ENCODE results near the gene EIF4G2.

Gene EIF4G2

DNA sequence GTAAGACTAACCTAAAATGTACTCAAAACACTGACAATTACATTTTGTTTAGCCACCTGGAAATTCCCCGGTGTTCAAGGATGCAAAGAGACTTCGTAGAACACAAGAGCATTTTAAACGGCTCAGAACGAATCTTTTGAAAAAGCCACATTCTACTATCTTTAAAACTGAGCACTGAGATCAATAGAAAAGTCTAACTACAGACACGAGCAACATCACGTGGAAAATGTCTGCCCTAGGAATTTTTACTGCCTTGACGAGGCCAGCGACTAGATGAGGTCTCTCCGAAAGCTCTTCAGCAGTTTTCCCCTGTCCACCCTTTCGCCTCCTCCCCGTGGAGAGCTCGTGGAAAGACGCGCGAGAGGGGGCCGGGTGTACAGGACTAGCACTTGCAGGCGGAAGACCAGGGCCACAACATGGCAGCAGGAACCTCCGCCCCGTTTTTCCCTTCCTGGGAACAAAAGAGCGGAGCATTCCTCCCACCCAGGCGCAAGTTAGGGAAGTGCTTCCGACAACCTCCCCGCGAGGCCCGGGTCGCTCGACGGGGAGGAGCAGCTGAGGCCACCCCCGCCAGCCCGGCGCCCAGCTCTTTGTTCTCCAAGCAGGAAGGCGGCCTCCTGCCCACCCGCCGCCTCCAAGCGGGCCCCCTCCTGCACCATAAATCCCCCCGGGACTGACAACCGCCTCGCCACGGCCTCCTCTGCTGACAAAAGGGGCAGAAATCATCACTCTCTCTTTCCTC is 1.1 kb downstream of the EIF4G2 start:
- peak; percentile 51 for DNase-seq

DNA sequence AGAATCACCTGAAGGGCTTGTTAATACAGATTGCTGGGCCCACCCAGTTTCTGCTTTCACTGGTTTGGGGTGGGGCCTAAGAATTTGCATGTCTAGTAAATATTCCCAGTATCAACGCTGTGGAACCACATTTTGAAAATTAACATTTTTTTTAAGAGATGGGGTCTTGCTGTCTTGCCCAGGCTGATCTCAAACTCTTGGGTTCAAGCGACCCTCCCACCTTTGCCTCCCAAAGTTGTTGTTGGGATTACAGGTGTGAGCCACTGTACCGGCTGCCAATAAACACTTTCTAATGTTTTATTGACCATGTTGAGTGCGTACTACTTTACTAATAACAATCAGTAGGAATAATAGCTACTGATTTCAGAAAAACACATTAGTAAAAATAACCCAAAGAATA is 2.5 kb downstream of the EIF4G2 start:
- no peak for DNase-seq

DNA sequence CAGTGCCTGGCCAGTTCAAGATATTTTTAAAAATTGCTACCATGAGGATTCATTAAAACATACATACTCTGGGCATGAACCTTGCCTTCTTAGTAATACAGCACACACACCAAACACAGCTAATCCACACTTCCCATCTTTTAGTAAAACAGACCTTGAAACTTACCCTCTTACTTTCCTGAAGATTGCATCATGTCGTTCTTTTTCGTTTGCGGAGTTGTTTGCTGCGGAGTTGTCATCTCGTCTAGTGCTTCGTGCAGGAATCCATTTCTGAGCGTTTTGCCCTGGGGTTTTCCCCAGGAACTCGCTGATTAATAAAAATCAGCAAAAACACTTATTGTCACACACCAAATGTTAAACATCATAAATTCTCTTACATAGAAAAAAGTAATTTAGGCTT is 3.0 kb downstream of the EIF4G2 start:
- no peak for DNase-seq

DNA sequence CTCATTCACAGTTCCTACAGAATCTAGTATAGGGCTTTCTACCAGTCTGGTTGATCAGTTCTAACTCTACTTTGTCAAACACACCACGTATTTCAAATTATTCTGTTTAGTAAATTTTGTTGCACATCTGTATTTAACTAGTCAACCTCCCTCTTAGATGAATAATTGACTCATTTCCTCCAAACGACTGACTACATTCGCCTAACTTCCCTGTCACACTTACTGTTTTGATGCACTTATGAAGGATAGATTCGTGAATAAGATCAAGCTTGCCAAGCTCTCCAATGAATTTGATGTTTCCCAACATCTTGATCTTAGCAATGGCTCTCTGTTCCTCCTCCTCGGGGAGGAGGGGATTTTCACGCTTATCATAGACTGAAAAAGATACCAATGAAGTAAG is 5.0 kb downstream of the EIF4G2 start:
- no peak for DNase-seq

DNA sequence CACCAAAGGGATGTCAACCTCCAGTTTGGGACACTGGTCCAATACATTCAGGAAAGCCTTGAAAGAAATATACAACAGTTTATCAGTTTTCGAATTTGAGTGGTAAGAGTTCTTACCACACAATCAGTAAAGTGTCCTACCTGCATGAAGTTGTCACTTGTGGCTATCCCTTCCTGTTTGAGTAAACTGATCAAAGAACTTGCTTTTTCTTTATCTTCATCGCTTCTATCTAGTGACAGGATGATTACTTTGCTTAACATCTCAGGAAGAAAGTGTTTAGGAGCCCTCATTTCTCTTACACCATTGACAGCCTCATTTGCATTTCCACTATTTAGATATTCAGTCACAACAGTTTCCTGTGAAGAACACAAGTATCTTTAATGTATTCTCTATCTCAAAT is 8.4 kb downstream of the EIF4G2 start:
- no peak for DNase-seq

DNA sequence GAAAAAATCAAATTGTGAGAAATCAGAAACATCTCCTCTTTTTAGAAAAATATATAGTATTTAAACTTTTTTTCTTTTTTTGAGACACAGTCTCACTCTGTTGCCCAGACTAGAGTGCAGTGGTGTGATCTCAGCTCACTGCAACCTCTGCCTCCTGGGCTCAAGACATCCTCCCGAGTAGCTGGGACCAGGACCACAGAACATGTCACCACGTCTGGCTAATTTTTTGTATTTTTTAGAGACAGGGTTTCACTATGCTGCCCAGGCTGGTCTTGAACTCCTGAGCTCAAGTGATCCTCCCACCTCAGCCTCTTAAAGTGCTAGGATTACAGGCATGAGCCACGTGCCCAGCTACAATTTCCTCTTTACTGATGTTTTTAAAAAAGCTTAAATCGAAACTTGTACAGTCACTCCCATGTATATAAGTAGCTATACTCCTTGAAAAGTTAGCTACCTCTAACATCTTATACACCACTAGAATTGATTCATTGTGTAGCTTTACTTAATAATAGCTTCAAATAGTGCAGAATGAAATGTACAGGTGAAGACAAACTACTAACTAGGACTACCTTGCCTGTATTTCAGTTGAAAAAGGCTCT is 10.3 kb downstream of the EIF4G2 start:
- no peak for DNase-seq

DNA sequence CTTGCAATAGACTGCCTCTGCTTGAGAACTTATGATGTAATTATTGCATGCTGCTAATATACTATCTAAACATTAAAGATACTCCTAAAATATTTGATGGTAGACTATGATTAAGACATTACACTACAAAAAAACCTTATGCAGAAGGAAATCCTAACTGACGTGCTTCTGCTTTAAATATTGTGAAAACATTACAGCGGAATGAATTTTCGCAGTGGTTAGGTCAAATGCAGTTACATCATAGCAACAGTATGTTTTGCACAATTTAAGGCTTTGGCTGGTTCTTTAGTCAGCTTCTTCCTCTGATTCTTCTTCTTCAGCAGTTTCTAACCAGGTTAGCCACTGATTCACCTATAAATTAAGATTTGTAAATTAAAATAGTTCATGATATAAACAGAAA is 11.2 kb downstream of the EIF4G2 start:
- DNase-seq, result peak; percentile 13

DNA sequence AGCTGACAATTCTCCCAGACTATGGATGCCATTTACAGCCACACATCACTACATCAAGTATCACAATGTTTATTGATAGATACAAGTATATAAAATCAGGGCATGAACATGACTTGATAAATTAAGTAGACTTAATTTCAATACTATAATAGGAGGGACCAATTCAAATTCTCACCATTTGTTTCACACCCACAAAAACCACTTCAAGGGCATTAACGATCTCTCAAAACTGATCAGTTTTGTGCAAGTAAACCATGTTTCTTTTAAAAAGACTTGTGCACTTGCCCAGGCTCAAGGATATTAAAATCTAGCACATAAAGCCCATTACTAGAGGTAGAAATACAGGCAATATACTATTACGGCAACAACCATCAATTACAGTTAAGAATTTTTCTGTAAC is 11.7 kb downstream of the EIF4G2 start:
- DNase-seq, result no peak

DNA sequence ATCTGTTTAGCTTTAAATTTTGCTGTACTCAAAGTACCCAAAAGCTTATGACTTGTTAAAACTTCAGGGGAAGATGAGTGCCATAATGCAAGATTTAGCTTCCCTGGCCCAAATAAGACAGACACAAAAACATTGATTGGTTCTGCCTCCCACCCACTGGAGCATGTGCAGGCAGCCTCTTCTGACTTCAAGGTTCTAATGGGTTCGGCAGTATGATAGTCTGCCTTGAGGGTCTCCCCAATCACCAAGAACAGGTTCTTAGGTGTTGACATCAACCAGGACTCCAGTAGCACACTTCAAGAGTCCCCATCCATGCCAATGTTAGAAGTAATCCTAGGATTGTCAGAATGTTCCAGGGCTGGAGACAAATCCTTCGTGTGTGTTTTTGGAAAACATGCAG is 12.5 kb downstream of the EIF4G2 start:
- DNase-seq, result no peak

DNA sequence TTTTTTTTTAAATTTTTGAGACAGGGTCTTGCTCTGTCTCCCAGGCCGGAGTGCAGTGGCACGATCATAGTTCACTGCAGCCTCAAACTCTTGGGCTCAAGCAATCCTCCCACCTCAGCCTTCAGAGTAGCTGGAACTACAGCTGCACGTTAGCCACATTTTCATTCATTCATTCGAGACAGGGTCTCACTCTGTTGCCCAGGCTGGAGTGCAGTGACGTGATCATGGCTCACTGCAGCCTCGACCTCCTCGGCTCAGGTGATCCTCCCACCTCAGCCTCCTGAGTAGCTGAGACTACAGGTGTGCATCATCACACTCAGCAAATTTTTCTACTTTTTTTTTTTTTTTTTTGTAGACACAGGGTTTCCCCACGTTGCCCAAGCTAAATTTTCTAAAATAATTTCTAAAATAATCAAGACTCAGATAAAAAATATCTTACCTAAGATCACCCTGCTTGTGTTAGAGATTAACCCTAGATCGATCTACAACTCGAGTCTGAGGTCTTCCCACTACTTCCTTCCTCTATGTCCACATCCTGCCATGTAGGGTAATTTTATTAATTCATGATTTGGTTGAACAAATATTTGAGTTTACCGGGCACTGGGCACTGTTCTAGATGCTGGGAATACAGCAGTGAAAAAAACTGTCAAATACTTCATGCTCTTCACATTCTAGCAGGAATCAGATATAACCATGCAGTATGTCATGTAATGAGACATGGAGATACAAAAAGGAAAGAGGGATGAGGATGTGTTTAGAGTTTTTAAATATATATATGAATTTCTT is 15.1 kb downstream of the EIF4G2 start:
- DNase-seq, result no peak

DNA sequence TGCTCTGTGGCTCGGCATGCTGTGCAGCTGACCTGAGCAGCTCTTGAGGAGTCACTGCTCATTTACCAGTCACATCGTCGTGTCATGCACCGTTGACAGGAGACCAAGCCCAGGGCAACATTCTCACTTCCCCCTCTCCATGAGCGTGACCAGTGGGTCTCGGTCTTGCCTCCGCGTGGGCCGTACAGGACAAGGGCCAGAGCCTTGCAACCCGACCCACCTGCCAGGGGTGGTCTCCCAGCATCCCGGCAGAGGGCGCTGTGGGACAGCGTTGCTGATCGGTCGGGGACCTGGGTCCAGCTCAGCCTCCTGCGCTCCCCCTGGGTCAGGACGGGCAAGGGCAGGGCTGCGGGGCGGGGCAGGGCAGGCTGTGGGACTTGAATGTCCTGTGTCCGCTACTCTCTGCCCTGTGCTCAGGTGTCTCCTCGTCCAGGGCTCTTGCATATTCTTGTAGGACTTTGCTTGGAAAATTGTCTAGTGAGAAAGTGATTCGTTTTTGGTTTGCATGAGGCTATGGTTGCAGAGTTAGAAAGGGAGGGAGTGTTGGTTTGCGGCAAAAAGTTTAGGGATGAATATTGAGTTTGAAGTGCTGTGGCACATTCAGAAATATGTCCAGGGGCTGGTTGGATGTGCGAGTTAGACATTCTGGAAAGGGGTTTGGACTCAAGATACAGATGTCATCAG is 16.2 kb downstream of the EIF4G2 start:
- DNase-seq, result peak; percentile 82

DNA sequence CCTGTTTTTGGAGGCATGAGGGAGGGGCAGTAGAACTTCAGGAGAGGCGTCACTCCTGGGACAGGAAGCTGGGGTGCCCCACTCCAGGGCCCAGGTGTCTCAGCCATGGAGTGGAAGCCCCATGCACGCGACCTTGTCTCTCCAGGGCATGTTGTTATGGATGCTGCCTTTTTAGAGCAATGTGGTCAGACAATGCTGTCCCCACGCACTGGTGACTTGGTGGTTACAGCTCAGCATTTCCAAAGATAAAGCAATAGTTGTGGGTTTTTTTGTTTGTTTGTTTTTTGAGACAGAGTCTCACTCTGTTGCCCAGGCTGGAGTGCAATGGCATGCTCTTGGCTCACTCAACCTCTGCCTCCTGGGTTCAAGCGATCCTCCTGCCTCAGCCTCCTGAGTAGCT is 22.3 kb downstream of the EIF4G2 start:
- DNase-seq, result peak; percentile 21

DNA sequence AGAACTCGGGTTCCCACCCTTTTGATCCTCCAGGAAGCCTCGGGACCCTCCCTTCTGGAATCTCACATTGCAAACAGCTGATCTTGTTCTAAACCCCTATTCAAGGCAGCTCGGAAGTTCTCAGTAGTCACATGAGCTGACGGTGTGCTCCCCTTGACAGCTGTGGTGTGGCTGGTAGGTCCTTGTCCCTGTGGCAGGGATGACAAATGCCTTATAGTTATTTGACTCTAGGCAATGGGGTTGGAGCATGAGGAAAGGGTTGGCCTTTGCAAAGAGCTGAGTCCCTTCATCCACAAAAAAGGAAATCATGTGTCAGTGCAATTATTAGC is 23.6 kb downstream of the EIF4G2 start:
- no peak for DNase-seq

DNA sequence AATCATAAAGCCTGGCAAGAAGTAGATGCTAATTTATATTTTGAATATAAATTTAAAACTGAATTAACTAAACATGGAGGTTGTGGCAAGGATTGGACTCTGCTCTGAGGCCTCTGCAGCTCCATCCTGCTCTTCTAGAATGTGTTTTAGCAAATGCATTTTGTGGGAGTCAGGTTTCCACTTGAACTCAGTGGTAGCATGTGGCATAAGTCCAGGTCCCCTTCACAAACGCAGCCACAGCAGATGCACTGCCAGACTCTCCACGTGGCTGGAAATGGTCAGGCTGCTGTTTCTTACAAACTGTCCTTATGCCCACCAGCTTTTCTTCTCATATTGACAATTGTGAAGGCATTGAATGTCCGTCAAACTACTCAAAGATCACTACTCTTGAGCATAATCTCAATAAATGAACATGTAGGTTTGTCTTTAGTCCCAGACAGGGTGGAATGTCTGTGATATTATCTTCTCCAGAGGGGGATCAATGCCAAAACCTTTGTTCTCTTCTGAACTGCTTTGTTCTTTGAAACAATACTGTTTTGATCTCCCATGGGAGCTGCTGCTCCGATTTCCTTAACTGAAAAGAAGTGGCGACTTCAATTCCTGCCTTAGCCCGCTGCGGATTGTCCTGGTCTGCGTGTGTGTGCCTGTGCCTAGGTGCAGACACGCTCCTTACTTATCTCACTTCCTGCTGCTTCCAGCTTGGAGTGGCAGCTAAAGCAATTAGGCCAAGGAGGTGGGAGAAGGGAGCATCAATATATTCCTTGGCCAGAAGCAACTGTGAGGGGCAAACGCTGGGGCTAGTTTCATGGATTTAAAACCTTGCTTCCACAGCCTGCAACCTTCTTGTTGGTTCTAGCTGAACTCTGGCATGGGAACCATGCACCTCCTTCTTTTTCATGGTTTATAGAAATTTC is 24.2 kb downstream of the EIF4G2 start:
- DNase-seq, result no peak

DNA sequence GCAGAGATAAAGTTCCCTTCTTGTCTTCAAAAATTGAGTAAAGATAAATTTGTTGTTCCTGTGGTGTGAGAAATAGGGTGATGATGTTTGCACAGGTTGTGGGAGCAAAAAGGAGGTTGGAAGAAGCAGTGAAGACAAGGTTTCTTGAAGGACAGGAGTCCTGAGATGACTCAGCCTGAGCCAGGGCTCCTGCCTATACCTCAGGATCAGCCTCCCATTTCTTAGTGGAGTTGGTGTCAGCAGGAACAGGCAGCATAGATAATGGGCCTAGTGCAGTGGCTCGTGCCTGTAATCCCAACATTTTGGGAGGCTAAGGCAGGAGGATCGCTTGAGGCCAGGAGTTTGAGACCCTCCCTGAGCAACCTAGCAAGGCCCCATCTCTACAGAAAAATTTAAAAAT is 28.7 kb downstream of the EIF4G2 start:
- DNase-seq, result no peak

DNA sequence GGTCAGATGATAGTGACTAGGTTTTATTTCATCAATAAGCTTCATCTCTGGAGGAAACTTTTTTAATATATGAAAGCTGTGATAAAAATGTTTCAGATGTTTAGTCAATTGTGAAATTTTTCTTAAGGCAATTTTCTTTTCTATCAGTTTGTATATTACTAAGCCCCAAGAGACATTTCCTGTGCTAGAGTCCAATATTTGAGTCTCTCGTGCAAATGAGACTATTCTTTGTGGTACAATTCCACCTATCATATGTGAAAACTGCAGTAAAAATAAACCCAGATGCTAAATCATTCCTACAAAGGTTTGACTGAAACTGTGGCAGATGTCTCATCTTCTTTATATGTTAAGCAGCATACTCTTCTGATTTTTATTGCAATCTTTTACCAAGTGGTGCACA is 29.6 kb downstream of the EIF4G2 start:
- DNase-seq, result no peak

DNA sequence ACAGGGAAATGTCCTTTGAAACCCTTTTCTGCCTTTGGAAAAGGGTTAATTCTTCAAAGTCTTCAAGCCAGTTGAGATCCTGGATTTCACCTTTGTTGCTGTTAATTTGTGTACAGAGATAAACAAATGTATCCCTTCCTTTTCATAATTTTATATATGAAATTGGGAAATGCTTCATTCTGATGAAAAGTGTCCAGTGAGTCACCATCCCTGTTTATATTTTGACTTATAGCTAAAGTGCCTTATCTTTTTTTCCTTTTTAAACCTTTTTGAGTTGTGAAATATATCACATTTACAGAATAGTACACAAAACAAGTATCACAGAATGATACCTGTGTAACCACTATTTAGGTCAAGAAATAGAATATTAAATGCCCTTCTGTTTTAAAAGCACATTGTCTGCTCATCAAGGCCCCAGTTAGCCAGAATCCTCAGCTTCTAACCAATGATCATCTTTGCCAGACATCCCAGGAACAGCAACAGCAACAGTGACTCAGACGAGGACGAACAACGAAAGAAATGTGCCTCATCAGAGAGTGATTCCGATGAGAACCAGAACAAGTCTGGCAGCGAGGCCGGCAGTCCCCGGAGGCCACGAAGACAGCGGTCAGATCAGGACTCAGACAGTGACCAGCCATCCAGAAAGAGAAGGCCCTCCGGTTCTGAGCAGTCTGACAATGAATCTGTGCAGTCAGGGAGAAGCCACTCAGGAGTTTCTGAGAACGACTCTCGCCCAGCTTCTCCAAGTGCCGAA is 30.3 kb downstream of the EIF4G2 start:
- no peak for DNase-seq

DNA sequence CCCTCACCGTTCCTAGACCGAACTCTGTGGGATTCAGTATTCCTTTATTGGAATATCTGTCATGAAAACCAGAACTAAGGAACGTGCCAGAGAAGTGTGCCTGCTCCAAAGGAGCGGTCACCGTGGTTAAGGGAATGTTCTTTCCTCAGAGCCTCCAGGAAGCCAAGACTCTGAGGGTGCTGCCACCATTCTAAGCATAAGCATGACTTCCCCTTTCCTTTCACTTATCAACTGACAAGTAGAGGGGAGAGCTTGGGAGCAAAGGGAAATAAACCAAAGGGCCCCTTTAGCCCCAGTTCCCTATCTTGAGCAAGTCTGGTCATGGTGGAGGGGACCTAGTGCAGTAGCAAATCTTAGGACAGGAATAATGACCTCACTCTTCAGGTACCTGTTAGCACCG is 30.9 kb downstream of the EIF4G2 start:
- DNase-seq, result no peak

DNA sequence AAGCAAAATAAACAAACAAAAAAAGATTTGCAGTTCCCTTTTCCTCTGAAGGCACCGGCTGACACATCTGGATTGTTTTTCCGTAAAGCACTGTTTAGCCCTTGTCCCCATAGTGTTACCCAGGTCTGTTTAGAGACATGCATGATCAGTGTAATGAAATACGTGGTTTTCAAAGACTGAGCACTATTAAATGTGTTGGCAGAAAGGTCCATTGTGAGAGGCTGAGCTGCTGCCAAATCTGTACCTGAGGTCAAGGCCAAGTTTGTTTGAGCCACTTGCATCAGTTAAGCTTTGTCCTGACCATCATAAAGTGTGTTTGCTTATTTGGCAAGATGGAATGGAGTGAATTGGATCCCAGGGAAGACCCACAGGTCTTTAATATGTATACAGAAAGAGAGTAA is 31.3 kb downstream of the EIF4G2 start:
- no peak for DNase-seq

DNA sequence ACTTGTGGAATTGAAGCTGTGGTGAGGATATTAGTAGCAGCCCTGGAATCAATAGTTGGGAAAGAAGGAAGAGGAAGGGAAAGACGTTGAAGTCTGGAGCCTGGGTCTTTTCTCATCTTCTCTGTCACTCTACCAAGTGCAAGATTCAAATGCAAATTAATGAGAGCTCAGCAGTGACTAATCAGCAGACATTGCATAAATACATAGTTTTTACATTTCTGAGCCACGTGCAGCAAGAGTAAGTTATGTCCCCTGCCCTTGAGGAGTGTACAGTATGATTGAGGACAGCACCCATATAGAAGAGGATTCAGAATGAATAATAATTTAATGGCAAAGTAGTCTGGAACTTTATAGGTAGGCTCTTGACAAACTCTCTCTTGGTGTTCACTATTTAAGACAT is 33.9 kb downstream of the EIF4G2 start:
- no peak for DNase-seq

DNA sequence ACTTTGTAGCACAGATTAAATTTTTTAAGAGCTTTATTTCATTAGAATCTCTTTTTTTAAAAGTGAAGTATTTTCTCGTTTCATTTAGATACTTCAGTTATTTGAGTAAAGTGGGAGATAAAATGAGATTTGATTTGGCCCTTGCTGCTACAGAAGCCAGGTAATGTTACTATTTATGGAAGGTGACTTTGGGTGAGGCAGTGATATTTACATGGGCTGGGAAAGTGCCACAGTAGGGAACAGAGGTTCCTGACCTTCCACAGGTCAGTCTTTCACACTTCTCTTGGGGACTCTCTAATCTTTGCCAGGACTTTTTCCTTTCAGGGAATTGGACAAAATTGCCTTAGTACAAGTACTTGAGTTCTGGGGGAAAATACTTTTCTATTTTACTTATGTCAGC is 37.3 kb downstream of the EIF4G2 start:
- DNase-seq, result no peak
